Endodermal cell (in vitro differentiated cells): ENCODE data around the gene TXNDC8. TPM values are rescaled to one million over a fixed set of nuclear protein-coding genes. Genes with fewer than 3 reads are reported as not detected.
"Not testable (repeated sequence)": the region's sequence is repeated elsewhere in the genome, so short reads cannot be mapped to it uniquely, and the experiment has no call there.

ENCODE experiments used
- DNase-seq: peaks from one replicate; pipeline ENCODE4 v3.0.0-alpha.2; 2017
- H3K27ac ChIP-seq: 2 replicates; pipeline ENCODE4 v1.5.1; 2013; ENCODE audit warnings: mild to moderate bottlenecking, low read depth, low read length, moderate library complexity
- H3K27me3 ChIP-seq: 2 replicates; pipeline ENCODE4 v1.6.1; 2013; ENCODE audit warnings: mild to moderate bottlenecking, low read length, moderate library complexity; ENCODE audit not compliant: insufficient read depth, control insufficient read depth, poor library complexity, severe bottlenecking
- H3K36me3 ChIP-seq: 2 replicates; pipeline ENCODE4 v1.7.0; 2013; ENCODE audit warnings: mild to moderate bottlenecking, low read length, moderate library complexity; ENCODE audit not compliant: control insufficient read depth, insufficient read depth
- H3K4me1 ChIP-seq: one replicate; pipeline ENCODE4 v1.7.0; 2013; ENCODE audit warnings: low read length; ENCODE audit not compliant: control insufficient read depth, insufficient read depth
- H3K4me3 ChIP-seq: 2 replicates; pipeline ENCODE4 v1.5.1; 2013; ENCODE audit warnings: mild to moderate bottlenecking, low read length, moderate library complexity
- H3K9ac ChIP-seq: 2 replicates; pipeline ENCODE4 v1.6.1; 2013; ENCODE audit warnings: mild to moderate bottlenecking, low read length, moderate library complexity; ENCODE audit not compliant: poor library complexity, severe bottlenecking; ENCODE audit errors: extremely low read depth
- H3K9me3 ChIP-seq: 2 replicates; pipeline ENCODE4 v1.6.1; 2013; ENCODE audit warnings: mild to moderate bottlenecking, low read length, moderate library complexity; ENCODE audit not compliant: control insufficient read depth
- H3K27ac Mint-ChIP-seq: 2 replicates; pipeline ENCODE4 v1.8.0; 2020; ENCODE audit warnings: mixed read lengths
- H3K27me3 Mint-ChIP-seq: 2 replicates; pipeline ENCODE4 v1.8.0; 2021; ENCODE audit warnings: mild to moderate bottlenecking, mixed read lengths; ENCODE audit not compliant: insufficient read depth
- H3K36me3 Mint-ChIP-seq: 2 replicates; pipeline ENCODE4 v1.8.0; 2020; ENCODE audit warnings: low read depth, mixed read lengths
- H3K4me1 Mint-ChIP-seq: 2 replicates; pipeline ENCODE4 v1.8.0; 2020; ENCODE audit warnings: mixed read lengths
- H3K4me3 Mint-ChIP-seq: 2 replicates; pipeline ENCODE4 v1.8.0; 2020; ENCODE audit warnings: mild to moderate bottlenecking, moderate library complexity, mixed read lengths
- H3K9me3 Mint-ChIP-seq: 2 replicates; pipeline ENCODE4 v1.8.0; 2020; ENCODE audit warnings: mild to moderate bottlenecking, mixed read lengths
- WGBS, 2 experiments: methylation state at CpG; one replicate each; pipeline versions ENCODE4 v1.1.5 to v1.1.7; 2013; ENCODE audit warnings: missing lambda C conversion rate in 2 of 2, mixed read lengths in 1 of 2; ENCODE audit not compliant: insufficient coverage in 1 of 2, insufficient read length in 1 of 2; 5-methylcytosine and 5-hydroxymethylcytosine counted together
- total RNA-seq, 2 donors: library from RNA; stranded (reverse); fragmentation: NEBNext Ultra II Directional in 1 of 2; extraction: Animal tissue kit (Norgen Biotek cat#: 25700) in 1 of 2; gene quantifications; 2 replicates in 1 of 2; 3 replicates in 1 of 2; pipeline ENCODE4 v1.2.1, GENCODE V29; 2021
- TF ChIP-seq, protein P1 (sequence below): fragments of 200-600 bp; sonication (generic); conservative IDR thresholded peaks from 2 replicates; pipeline ENCODE4 v1.5.0; 2021; ENCODE audit warnings: antibody characterized with exemption, mild to moderate bottlenecking

Gene TXNDC8
- total RNA-seq, 2 donors from 2014 or later, result not detected

DNA sequence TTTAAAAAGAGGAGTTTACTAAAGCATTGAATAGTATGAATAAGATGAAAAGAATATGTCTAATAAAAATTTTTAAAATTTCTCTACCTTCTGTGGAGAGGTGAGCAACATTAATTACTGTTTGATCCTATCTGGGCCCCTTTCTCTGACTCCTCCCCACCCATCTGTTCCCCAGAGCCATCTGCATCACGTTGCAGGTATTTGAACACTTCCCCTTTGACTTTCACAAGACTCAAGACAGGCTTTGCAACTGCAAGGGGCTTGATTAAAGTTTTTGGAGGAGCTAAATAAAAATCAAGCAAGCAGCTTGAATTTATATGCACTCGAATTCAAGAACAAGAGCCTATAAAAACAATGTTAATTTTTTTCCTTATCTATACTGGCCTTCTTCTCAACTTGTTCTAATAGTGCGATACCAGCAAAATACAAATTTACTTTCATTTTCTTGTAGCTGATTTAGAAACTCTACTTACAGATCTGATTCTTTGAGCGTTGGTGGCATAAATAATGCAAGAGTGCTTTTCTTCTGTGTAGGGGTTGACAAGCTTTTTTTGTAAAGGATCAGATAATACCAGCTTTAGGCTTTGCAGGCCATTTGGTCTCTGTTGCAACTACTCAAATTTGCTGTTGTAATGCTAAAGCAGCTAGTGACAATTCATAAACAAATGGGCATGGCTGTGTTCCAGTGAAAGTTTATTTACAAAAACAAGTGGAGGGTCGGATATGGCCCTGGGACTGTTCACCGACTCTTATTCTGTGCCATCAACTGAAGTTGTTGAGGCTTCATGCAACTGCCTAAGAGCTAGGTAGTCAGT is 21.2 kb downstream of the TXNDC8 start:
- H3K27me3 Mint-ChIP-seq, result no peaks in the 10 kb centered on the region
- H3K9me3 ChIP-seq, result peaks cover 15% of the 10 kb centered on the region
- H3K27me3 ChIP-seq, result no peaks in the 10 kb centered on the region
- no peak overlapping the region for H3K4me3 ChIP-seq
- no peaks in the 10 kb centered on the region for H3K4me1 ChIP-seq
- no peak overlapping the region for H3K27ac Mint-ChIP-seq
- TF ChIP-seq, protein P1, sequence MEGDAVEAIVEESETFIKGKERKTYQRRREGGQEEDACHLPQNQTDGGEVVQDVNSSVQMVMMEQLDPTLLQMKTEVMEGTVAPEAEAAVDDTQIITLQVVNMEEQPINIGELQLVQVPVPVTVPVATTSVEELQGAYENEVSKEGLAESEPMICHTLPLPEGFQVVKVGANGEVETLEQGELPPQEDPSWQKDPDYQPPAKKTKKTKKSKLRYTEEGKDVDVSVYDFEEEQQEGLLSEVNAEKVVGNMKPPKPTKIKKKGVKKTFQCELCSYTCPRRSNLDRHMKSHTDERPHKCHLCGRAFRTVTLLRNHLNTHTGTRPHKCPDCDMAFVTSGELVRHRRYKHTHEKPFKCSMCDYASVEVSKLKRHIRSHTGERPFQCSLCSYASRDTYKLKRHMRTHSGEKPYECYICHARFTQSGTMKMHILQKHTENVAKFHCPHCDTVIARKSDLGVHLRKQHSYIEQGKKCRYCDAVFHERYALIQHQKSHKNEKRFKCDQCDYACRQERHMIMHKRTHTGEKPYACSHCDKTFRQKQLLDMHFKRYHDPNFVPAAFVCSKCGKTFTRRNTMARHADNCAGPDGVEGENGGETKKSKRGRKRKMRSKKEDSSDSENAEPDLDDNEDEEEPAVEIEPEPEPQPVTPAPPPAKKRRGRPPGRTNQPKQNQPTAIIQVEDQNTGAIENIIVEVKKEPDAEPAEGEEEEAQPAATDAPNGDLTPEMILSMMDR, result no peak
- no peak overlapping the region for H3K9ac ChIP-seq
- H3K9me3 Mint-ChIP-seq, result peaks cover 18% of the 10 kb centered on the region
- H3K4me3 Mint-ChIP-seq, result no peak overlapping the region
- DNase-seq, result no peak
- H3K4me1 Mint-ChIP-seq, result peaks cover 4% of the 10 kb centered on the region
- H3K36me3 Mint-ChIP-seq, result no peaks in the 10 kb centered on the region
- no peaks in the 10 kb centered on the region for H3K36me3 ChIP-seq
- WGBS, 2 experiments, result 68 to 87% methylated on average over 3 to 6 of the region's 6 CpGs
- no peak overlapping the region for H3K27ac ChIP-seq

DNA sequence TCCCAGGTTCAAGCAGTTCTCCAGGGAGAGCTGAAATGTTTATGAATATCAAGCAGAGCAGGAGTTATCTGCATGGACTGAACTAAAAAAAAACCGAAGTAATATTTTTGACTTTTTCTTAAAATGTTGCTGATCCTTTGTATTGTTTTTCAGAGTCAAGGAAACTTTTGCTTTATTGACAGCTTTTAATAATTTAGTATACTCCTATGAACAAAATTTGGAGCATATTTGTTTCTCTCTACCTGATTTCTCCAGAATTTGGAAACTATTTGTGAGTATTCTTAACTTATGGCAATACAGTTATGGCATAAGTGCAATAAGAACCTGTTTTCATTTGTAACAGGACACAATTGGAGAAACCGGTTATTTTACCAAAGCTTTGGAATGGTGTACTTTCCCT is 25.7 kb downstream of the TXNDC8 start:
- H3K4me1 Mint-ChIP-seq, result peaks cover 11% of the 10 kb centered on the region
- not testable (repeated sequence) for H3K36me3 Mint-ChIP-seq, H3K9ac ChIP-seq, H3K4me1 ChIP-seq, H3K4me3 ChIP-seq, H3K4me3 Mint-ChIP-seq, H3K27ac Mint-ChIP-seq, H3K27ac ChIP-seq, H3K36me3 ChIP-seq, DNase-seq, H3K27me3 Mint-ChIP-seq, H3K27me3 ChIP-seq
- H3K9me3 ChIP-seq, result peaks cover 25% of the 10 kb centered on the region
- peaks cover 18% of the 10 kb centered on the region for H3K9me3 Mint-ChIP-seq
- WGBS, 2 experiments, result 93 to 97% methylated on average over 2 of the region's 2 CpGs

DNA sequence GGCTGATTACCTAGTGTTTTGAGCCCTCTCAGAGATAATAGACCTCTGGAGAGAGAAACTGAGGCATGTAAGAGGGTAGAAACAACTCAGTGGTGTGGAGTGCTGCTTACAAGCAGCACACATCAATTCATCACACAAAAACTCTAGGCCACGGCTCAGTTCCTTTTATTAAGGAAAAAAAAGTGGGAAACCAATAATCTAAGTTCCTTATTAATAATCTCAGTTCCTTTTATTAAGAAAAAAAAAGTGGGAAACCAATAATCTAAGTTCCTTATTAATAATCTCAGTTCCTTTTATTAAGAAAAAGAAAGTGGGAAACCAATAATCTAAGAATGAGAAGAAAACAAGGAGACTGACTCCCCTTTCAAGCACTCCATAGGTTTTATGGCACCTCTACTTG is 28.0 kb downstream of the TXNDC8 start:
- no peak overlapping the region for H3K27ac Mint-ChIP-seq
- H3K27me3 Mint-ChIP-seq, result no peaks in the 10 kb centered on the region
- H3K27me3 ChIP-seq, result no peaks in the 10 kb centered on the region
- TF ChIP-seq, protein P1, result no peak
- H3K9me3 Mint-ChIP-seq, result peaks cover 18% of the 10 kb centered on the region
- no peak overlapping the region for H3K27ac ChIP-seq
- no peak overlapping the region for H3K4me3 Mint-ChIP-seq
- no peak overlapping the region for H3K9ac ChIP-seq
- H3K36me3 Mint-ChIP-seq, result no peaks in the 10 kb centered on the region
- H3K9me3 ChIP-seq, result peaks cover 25% of the 10 kb centered on the region
- no peak for DNase-seq
- H3K4me1 Mint-ChIP-seq, result peaks cover 8% of the 10 kb centered on the region
- no CpG with 5 or more reads among the region's 1 CpG for WGBS, 2 experiments
- no peaks in the 10 kb centered on the region for H3K4me1 ChIP-seq
- H3K4me3 ChIP-seq, result no peak overlapping the region
- H3K36me3 ChIP-seq, result no peaks in the 10 kb centered on the region
